ENCODE measurements around the gene TOGARAM2. TPM values are rescaled to one million over a fixed set of nuclear protein-coding genes. Genes with fewer than 3 reads are reported as not detected.

The TOGARAM2 gene
- total RNA-seq, 2 experiments from 2014 or later = 0.03 TPM; not detected in 1

DNA sequence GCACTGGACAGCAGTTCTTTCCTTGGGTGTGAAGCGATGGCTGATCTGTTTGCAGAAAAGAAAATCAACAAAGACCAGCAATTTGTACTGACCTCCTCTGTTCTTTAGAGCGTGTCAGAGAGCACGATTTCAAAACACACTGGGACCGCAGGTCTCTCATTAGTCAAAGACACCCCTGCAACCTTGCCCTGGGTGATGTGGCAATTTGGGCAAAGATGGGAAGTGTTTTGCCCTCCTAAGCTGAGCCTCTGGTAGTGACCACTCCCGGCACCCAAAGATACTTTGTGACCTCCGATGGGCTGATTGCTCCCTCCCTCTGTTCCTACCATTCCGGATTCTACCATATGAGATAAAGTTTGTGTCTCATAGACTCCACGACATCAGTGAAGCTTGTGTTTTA, 115.9 kb downstream of the TOGARAM2 start:
- Histone ChIP-seq H3K79me2 (ENCODE audit: insufficient read depth, low read depth, low read length) (no peaks in the 10 kb centered on the region), H3K27ac (ENCODE audit: low read depth, low read length, poor library complexity, severe bottlenecking) (no peak overlapping the region), H3K9me2 (ENCODE audit: insufficient read depth, low read length) (no peaks in the 10 kb centered on the region), H3K4me2 (ENCODE audit: low read length) (no peak overlapping the region), H3K9me3 (ENCODE audit: low read length) (no peaks in the 10 kb centered on the region), H4K20me1 (ENCODE audit: insufficient read depth, low read length) (no peaks in the 10 kb centered on the region), H3K36me3 (ENCODE audit: insufficient read depth, low read length) (no peaks in the 10 kb centered on the region), H3K4me3 (ENCODE audit: low read depth, low read length, poor library complexity, severe bottlenecking) (no peak overlapping the region), H3K4me1 (ENCODE audit: insufficient read depth, low read length, poor library complexity, severe bottlenecking) (no peaks in the 10 kb centered on the region), H2AFZ (ENCODE audit: low read length) (no peak overlapping the region)
- BruUV-seq (replicated peaks) = no TSS peak
- CTCF ChIA-PET (ENCODE audit: unreplicated experiment) = no interaction called here
- intact Hi-C loops (cut with micrococcal nuclease; ENCODE audit: unreplicated experiment) = no loop called here
- POLR2A ChIA-PET = interaction anchor here (0.6 to 0.7 kb wide), 2 partner anchors 10 to 20 kb away, joined by 3 read pairs; no protein-coding TSS in a partner anchor
- DNase-seq (ENCODE audit: low spot score) = no peak
- TF ChIP-seq, protein P1, sequence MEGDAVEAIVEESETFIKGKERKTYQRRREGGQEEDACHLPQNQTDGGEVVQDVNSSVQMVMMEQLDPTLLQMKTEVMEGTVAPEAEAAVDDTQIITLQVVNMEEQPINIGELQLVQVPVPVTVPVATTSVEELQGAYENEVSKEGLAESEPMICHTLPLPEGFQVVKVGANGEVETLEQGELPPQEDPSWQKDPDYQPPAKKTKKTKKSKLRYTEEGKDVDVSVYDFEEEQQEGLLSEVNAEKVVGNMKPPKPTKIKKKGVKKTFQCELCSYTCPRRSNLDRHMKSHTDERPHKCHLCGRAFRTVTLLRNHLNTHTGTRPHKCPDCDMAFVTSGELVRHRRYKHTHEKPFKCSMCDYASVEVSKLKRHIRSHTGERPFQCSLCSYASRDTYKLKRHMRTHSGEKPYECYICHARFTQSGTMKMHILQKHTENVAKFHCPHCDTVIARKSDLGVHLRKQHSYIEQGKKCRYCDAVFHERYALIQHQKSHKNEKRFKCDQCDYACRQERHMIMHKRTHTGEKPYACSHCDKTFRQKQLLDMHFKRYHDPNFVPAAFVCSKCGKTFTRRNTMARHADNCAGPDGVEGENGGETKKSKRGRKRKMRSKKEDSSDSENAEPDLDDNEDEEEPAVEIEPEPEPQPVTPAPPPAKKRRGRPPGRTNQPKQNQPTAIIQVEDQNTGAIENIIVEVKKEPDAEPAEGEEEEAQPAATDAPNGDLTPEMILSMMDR (conservative IDR thresholded peaks at IDR 0.05; ENCODE audit: low read length) = no peak
- no peak for TF ChIP-seq EZH2phosphoT487 (IDR thresholded peaks at IDR 0.05; ENCODE audit: borderline replicate concordance, low read depth, low read length)

DNA sequence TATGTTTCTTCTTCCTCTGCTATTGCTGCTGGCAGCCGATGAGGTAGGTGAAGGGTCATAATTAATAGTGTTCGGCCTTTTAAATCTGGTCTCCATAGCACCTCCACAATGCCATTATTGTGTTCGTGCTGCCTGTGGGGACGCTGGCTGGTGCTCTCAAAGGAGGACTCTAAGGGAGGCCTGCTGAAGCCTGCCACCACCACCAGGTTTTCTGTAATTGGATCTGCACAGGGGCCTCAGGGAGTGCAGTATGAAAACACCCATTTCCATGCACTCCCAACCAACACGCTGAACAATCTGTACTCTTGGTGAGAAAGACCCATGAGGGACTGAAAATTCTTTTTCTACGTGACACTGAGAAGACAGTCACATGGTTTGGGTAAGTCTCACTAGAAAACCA, 116.5 kb downstream of the TOGARAM2 start:
- Histone ChIP-seq H3K79me2 (ENCODE audit: insufficient read depth, low read depth, low read length) (no peaks in the 10 kb centered on the region), H3K9me2 (ENCODE audit: insufficient read depth, low read length) (no peaks in the 10 kb centered on the region), H2AFZ (ENCODE audit: low read length) (no peak overlapping the region), H3K9me3 (ENCODE audit: low read length) (no peaks in the 10 kb centered on the region), H4K20me1 (ENCODE audit: insufficient read depth, low read length) (no peaks in the 10 kb centered on the region), H3K36me3 (ENCODE audit: insufficient read depth, low read length) (no peaks in the 10 kb centered on the region), H3K4me2 (ENCODE audit: low read length) (no peak overlapping the region), H3K4me3 (ENCODE audit: low read depth, low read length, poor library complexity, severe bottlenecking) (no peak overlapping the region), H3K4me1 (ENCODE audit: insufficient read depth, low read length, poor library complexity, severe bottlenecking) (no peaks in the 10 kb centered on the region), H3K27ac (ENCODE audit: low read depth, low read length, poor library complexity, severe bottlenecking) (no peak overlapping the region)
- POLR2A ChIA-PET = interaction anchor here (0.6 kb wide), 1 partner anchor 21 kb away, joined by 3 read pairs; no protein-coding TSS in a partner anchor
- TF ChIP-seq, protein P1 (conservative IDR thresholded peaks at IDR 0.05; ENCODE audit: low read length) = no peak
- TF ChIP-seq EZH2phosphoT487 (IDR thresholded peaks at IDR 0.05; ENCODE audit: borderline replicate concordance, low read depth, low read length) = no peak
- CTCF ChIA-PET (ENCODE audit: unreplicated experiment) = no interaction called here
- intact Hi-C loops (cut with micrococcal nuclease; ENCODE audit: unreplicated experiment) = no loop called here
- no peak for DNase-seq (ENCODE audit: low spot score)
- BruUV-seq (replicated peaks) = no TSS peak

DNA sequence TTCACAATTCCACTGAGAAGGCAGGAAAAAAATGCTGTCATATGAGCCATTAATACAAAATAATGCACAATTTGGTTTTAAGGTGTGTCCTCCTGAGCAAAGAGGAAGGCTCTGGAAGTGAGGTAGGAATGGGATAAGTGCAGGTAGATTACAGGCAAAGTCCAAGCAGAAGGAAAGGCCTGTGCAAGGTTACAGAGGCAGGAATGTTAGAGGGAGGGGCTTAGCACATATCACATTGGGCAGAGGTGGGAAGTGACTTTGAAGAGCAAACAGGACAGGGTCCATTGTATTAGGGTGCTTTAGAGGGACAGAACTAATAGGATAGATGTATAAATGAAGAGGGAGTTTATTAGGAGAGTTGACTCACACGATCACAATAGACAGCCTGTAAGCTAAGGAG, 119.5 kb downstream of the TOGARAM2 start:
- H4K20me1 ChIP-seq (ENCODE audit: insufficient read depth, low read length) = no peaks in the 10 kb centered on the region
- no peak overlapping the region for H3K27ac ChIP-seq (ENCODE audit: low read depth, low read length, poor library complexity, severe bottlenecking)
- H2AFZ ChIP-seq (ENCODE audit: low read length) = no peak overlapping the region
- no peaks in the 10 kb centered on the region for H3K36me3 ChIP-seq (ENCODE audit: insufficient read depth, low read length)
- TF ChIP-seq EZH2phosphoT487 (IDR thresholded peaks at IDR 0.05; ENCODE audit: borderline replicate concordance, low read depth, low read length) = no peak
- TF ChIP-seq, protein P1 (conservative IDR thresholded peaks at IDR 0.05; ENCODE audit: low read length) = no peak
- ChIA-PET POLR2A (no interaction called here), CTCF (ENCODE audit: unreplicated experiment) (no interaction called here)
- no TSS peak for BruUV-seq (replicated peaks)
- H3K4me2 ChIP-seq (ENCODE audit: low read length) = no peak overlapping the region
- no peaks in the 10 kb centered on the region for H3K9me2 ChIP-seq (ENCODE audit: insufficient read depth, low read length)
- no peaks in the 10 kb centered on the region for H3K4me1 ChIP-seq (ENCODE audit: insufficient read depth, low read length, poor library complexity, severe bottlenecking)
- H3K4me3 ChIP-seq (ENCODE audit: low read depth, low read length, poor library complexity, severe bottlenecking) = no peak overlapping the region
- no peak for DNase-seq (ENCODE audit: low spot score)
- H3K9me3 ChIP-seq (ENCODE audit: low read length) = no peaks in the 10 kb centered on the region
- H3K79me2 ChIP-seq (ENCODE audit: insufficient read depth, low read depth, low read length) = no peaks in the 10 kb centered on the region
- intact Hi-C loops (cut with micrococcal nuclease; ENCODE audit: unreplicated experiment) = no loop called here

Small RNA genes within 50 kb of the gene (small RNA-seq; reads per million reads assigned to genes)
- gene RF00019 = not detected

Other genes with a start within 250 kb of the TOGARAM2 start
- gene PPP1CB, start 229.5 kb upstream of the TOGARAM2 start, total RNA-seq (2014; rRNA removed; shearing (Covaris generic)) = 48.5 and 67.5 TPM in 2 replicates
- 127 and 144 TPM in 2 replicates for gene PPP1CB, start 229.5 kb upstream of the TOGARAM2 start, total RNA-seq (2022)
- gene SPDYA, start 170.5 kb upstream of the TOGARAM2 start, total RNA-seq (2014; rRNA removed; shearing (Covaris generic)) = 0.77 and 1.1 TPM in 2 replicates
- 1.2 and 1.7 TPM in 2 replicates for gene SPDYA, start 170.5 kb upstream of the TOGARAM2 start, total RNA-seq (2022)
- 18.3 and 22.7 TPM in 2 replicates for gene TRMT61B, start 111.0 kb upstream of the TOGARAM2 start, total RNA-seq (2014; rRNA removed; shearing (Covaris generic))
- gene TRMT61B, start 111.0 kb upstream of the TOGARAM2 start, total RNA-seq (2022) = 17.8 and 20.3 TPM in 2 replicates
- gene WDR43, start 86.6 kb upstream of the TOGARAM2 start, total RNA-seq (2014; rRNA removed; shearing (Covaris generic)) = 78.8 and 107 TPM in 2 replicates
- gene WDR43, start 86.6 kb upstream of the TOGARAM2 start, total RNA-seq (2022) = 94.0 and 111 TPM in 2 replicates
- gene PCARE, start 93.2 kb downstream of the TOGARAM2 start, total RNA-seq (2014; rRNA removed; shearing (Covaris generic)) = not detected in 2 replicates
- gene PCARE, start 93.2 kb downstream of the TOGARAM2 start, total RNA-seq (2022) = not detected in 2 replicates
- gene CLIP4, start 134.1 kb downstream of the TOGARAM2 start, total RNA-seq (2014; rRNA removed; shearing (Covaris generic)) = not detected in 2 replicates
- not detected in 2 replicates for gene CLIP4, start 134.1 kb downstream of the TOGARAM2 start, total RNA-seq (2022)

Data from OCI-LY7 (cell line).